ENCODE results near the gene ADARB2.
A peak's percentile ranks its signal among the peaks of the same experiment; 100 is the strongest.
"Not testable (repeated sequence)": the region's sequence is repeated elsewhere in the genome, so short reads cannot be mapped to it uniquely, and the experiment has no call there.

ADARB2 gene

DNA sequence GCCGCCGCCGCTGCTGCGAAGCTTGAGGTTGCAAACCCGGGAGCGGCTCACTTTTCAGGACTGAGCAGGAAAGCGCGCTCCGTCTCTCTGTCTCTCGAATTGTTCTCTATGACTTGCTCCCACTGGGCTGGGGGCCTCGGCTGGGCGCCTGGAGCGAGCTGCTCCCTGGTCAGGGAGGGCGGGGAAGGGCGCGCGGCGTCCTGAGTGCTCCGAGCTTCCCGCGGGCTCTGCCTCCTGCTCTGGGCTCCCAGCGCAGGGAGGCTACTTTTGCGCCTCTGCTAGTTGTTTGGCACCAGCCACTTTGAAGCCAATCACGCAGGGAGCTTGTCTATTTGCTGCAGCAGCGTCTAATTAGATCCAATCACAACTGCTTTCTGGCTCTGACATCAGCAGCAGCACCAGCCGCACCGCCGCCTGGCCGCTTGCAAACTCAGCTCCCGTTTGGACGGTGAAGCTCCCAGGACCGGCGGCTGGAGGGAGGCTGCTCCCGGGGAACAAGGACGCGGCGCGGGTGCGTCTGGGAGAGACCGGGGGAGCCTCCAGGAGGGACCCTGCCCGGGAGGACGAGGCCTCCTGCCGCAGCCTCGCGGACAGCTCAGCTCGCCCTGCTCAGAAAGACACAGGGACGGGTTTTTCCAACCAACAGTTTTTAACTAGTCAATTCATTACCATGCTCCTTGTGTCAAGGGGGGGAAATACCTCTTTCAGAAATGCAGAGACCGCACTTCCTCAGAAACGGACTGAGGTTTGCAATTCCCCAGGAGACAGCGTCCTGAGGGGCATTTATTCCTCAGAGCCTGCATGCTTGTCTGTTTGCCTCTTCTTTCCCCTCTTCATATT, at the start of gene ADARB2:
TSS of gene ADARB2 (minus strand) at position 304 of the 840 bp plus-strand sequence.
- Histone ChIP-seq H3K4me3 (peak within 1 kb of the TSS in 2 of 7 experiments; percentile 7 to 11), H3K27ac (no peak within 1 kb of the TSS)

- Histone ChIP-seq H3K27ac (no peak overlapping the region), H3K4me3 (no peak overlapping the region)
Observed at GRCh38 chr10:1785835-1786234, 48.5 kb upstream of the ADARB2 start.

DNA sequence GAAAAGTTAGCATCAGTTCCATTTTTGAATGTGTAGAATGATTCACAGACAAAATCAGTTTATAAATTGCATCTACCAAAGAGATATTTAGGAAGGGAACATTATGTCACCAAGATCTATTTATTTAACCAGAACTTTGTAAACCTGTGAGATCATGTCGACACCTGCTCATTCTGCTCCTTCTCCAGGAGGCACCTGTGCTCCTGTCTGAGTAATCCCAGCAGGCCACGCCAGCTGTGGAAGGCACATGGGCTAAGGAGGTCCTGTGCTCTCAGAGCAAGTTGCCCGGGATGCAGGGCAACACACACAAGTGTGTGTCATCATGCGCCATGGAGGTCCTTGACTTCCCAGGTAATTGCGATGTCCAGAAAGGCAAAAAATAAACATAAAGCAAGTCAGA, 45.5 kb upstream of the ADARB2 start:
- Histone ChIP-seq H3K27ac (no peak overlapping the region), H3K4me3 (no peak overlapping the region)

GRCh38 chr10:1779796-1780195, 42.5 kb upstream of the ADARB2 start:
- Histone ChIP-seq H3K27ac (no peak overlapping the region), H3K4me3 (no peak overlapping the region)

GRCh38 chr10:1778375-1778969, 41.1 kb upstream of the ADARB2 start:
- no peak overlapping the region for H3K27ac ChIP-seq
- no peak overlapping the region for H3K4me3 ChIP-seq

DNA sequence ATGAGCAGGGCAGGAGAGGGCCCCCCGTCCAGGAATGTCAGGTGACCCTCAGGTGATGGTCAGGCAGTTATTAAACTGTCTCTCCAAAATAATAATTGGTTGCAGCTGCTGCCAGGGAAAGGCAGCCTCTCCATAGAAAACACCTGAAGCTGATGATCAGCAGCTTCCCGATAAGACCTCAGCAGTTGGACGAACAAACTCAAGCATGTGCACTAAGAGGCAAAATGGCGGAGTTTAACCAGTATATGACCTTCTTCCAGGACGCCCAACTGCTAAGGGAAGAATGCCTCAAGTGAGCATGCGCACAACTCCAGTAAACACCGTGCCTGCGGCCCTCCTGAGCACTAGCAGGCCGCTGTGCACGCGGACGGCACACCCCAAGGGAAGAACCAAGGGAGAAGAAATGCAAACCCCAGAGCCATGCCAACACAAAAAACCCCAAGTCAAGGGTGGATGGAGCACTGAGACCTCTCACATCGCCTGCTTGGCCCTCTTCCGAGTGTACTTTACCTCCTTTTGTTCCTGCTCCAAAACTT, 38.9 kb upstream of the ADARB2 start:
- Histone ChIP-seq H3K4me3 (no peak overlapping the region), H3K27ac (no peak overlapping the region)

DNA sequence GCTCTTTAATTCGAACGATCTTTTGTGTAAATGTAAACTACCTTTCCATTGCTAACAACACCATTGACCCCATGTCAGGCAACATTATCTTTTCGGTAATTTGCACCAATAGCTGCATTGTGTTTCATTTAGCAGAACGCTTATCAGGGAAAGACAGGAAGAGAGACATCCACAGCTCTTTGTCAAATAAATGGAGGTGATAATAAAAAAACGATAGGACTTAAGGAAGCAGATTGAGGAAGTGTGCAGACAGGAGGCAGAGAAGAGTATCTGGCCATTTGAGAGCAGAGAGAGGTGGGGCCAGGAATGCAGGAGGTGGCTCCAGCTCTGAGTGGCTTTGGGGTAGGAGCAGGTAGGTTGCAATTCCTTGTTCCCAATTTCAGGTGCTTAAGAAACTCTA, 37.5 kb upstream of the ADARB2 start:
- no peak overlapping the region for H3K27ac ChIP-seq
- H3K4me3 ChIP-seq: no peak overlapping the region

- not testable (repeated sequence) for H3K27ac ChIP-seq, H3K4me3 ChIP-seq
Observed at GRCh38 chr10:1773204-1773603, 35.9 kb upstream of the ADARB2 start.

GRCh38 chr10:1766049-1766448, 28.7 kb upstream of the ADARB2 start:
- Histone ChIP-seq H3K4me3 (no peak overlapping the region), H3K27ac (no peak overlapping the region)

- Histone ChIP-seq H3K4me3 (no peak overlapping the region), H3K27ac (no peak overlapping the region)
Observed at GRCh38 chr10:1762076-1762475, 24.8 kb upstream of the ADARB2 start.

GRCh38 chr10:1754506-1755153, 17.3 kb upstream of the ADARB2 start:
- no peak overlapping the region for H3K27ac ChIP-seq
- no peak overlapping the region for H3K4me3 ChIP-seq

GRCh38 chr10:1752153-1752552, 14.8 kb upstream of the ADARB2 start:
- Histone ChIP-seq H3K4me3 (no peak overlapping the region), H3K27ac (no peak overlapping the region)

DNA sequence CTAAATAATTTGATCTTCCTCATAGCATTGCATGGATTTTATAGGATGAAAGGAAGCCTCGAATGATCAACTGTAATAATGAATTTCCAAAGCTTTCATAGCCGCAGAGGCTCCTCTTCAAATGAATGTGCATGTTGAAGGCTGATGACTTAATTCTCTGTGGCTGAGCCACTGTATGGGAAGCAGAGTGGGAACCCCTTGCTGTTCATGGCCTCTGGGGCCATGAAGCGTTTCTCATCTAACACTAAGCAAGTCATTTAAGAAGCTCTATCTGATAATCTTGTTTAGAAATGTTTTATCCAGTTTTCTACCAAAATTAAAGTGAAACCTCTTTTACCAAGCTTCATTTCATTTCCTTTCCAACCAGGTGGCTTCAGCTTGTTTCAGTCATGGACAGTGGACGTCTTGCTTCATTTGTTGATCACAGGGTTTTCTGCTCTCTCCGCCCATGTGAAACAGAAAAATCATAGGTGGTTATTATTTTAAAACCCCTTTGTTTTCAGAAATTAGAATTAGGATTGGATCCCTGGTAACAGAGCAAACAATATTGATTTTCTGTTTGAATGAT, 10.3 kb upstream of the ADARB2 start:
- no peak overlapping the region for H3K4me3 ChIP-seq

DNA sequence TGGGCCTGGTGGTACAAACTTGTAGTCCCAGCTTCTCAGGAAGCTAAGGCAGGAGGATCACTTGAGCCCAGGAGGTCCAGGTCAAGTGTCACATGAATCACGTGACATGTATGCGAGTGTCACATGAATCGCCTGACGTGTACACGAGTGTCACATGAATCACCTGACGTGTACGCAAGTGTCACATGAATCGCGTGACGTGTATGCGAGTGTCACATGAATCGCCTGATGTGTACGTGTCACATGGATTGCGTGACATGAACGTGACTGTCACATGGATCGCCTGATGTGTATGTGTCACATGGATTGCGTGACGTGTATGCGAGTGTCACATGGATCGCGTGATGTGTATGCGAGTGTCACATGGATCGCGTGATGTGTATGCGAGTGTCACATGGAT, 9.5 kb upstream of the ADARB2 start:
- Histone ChIP-seq H3K4me3 (no peak overlapping the region), H3K27ac (no peak overlapping the region)

More for the DNA sequence above, 10.3 kb upstream of the ADARB2 start:
- H3K27ac ChIP-seq: no peak overlapping the region

GRCh38 chr10:1745780-1746456, 8.6 kb upstream of the ADARB2 start:
- H3K4me3 ChIP-seq: no peak overlapping the region
- no peak overlapping the region for H3K27ac ChIP-seq

DNA sequence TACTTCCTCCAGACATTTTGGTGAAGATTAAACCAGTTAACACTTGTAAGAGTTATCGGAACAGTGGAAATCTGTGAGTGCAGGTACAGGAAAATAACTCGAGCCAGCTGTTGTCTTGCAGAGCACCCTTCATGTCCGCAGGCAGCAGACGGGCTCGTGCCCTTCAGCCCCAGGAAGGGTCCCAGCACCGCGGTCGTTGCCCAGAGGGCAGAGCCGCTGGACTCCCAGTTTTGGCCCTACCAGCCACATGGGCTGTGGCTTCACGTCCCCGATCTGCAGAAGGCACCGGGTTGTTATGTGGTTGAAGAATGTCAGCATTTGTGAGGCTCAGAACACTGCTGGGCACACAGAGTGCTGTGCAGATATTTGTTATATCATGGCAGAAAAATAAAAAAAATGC, 7.2 kb upstream of the ADARB2 start:
- Histone ChIP-seq H3K27ac (no peak overlapping the region), H3K4me3 (no peak overlapping the region)

DNA sequence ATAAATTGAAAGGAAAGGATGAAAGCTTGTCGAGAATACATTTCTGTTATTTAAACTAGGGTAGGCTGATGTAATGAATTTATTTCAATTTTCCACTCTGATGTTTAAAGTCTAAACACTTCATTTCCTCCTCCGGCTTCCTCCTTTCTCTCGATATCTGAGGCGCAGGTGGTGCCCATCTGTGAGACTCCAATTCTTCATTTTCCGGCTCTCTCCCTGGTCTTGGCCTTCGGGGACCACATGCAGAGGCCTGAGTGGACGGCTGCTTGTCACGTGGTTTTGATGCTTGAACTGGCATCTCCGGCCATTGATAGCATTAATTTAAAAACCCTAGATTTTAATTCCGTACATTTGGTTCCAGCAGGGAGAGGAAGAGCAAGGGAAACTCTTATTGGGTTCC, 5.8 kb upstream of the ADARB2 start:
- Histone ChIP-seq H3K27ac (no peak overlapping the region), H3K4me3 (no peak overlapping the region)

- Histone ChIP-seq H3K4me3 (no peak overlapping the region), H3K27ac (no peak overlapping the region)
Observed at GRCh38 chr10:1741450-1741849, 4.1 kb upstream of the ADARB2 start.

DNA sequence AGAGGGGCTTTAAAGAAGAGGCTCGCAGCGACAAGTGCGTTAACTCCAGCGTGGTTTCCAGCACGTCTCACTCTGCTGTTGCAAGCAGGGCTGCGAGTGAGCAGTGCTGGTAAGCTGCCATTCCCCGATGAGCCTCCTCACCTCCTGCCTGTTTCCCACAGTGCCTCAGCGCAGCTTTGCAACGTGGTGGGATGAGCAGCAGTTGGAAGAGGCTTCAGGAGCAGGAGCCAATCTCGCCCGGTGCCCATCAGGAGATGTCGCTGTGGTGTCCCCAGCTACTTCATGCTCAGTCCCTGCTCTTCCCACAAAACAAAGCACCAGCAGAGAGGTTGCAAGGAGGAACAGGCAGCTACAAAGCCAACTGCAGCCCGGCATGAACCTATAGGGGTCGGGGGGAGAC, 2.4 kb upstream of the ADARB2 start:
- no peak overlapping the region for H3K4me3 ChIP-seq
- no peak overlapping the region for H3K27ac ChIP-seq

DNA sequence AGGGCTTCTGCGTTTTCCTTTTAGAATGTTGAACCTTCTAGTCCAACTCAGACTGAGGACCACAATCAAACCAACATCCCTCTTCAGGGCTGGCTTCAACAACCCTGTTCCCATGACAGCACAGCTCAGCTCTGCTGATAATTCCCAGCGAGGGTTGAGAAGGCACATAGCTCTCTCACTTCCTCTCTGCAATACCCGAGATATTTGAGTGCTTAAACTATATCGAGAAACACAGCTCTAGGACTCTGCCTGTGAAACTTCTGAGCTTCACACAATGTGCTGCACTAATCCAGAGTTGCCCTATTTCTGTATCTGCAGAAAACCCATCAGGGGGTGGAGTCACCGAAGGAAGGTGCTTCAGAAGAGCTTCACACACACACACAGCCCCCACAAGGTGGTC, 1.6 kb upstream of the ADARB2 start:
- Histone ChIP-seq H3K27ac (no peak overlapping the region), H3K4me3 (no peak overlapping the region)
